Measurements from ENCODE around the gene SLC44A1. TPM values are rescaled to one million over a fixed set of nuclear protein-coding genes. Genes with fewer than 3 reads are reported as not detected.

The SLC44A1 gene
- total RNA-seq, 1 donor from 2014 or later, result 69.7 TPM

GRCh38 chr9:105306351-105307140 is 62.1 kb downstream of the SLC44A1 start:
- no peak overlapping the region for H3K27ac Mint-ChIP-seq (ENCODE audit: unreplicated experiment)
- peaks cover 2% of the 10 kb centered on the region for H3K27me3 Mint-ChIP-seq (ENCODE audit: unreplicated experiment)
- TF ChIP-seq CTCF (IDR thresholded peaks at IDR 0.05; ENCODE audit: unreplicated experiment), result no peak
- no peak for DNase-seq (ENCODE audit: low spot score)
- H3K4me3 Mint-ChIP-seq (ENCODE audit: unreplicated experiment), result no peak overlapping the region
- H3K36me3 Mint-ChIP-seq (ENCODE audit: low read depth, unreplicated experiment), result peaks cover 9% of the 10 kb centered on the region
- no peaks in the 10 kb centered on the region for H3K9me3 Mint-ChIP-seq (ENCODE audit: unreplicated experiment)
- H3K4me1 Mint-ChIP-seq (ENCODE audit: unreplicated experiment), result peaks cover 33% of the 10 kb centered on the region

- peaks cover 39% of the 10 kb centered on the region for H3K4me1 Mint-ChIP-seq (ENCODE audit: unreplicated experiment)
- no peak for DNase-seq (ENCODE audit: low spot score)
- peaks cover 2% of the 10 kb centered on the region for H3K27me3 Mint-ChIP-seq (ENCODE audit: unreplicated experiment)
- H3K27ac Mint-ChIP-seq (ENCODE audit: unreplicated experiment), result no peak overlapping the region
- TF ChIP-seq CTCF (IDR thresholded peaks at IDR 0.05; ENCODE audit: unreplicated experiment), result no peak
- no peak overlapping the region for H3K4me3 Mint-ChIP-seq (ENCODE audit: unreplicated experiment)
- H3K9me3 Mint-ChIP-seq (ENCODE audit: unreplicated experiment), result no peaks in the 10 kb centered on the region
- peaks cover 8% of the 10 kb centered on the region for H3K36me3 Mint-ChIP-seq (ENCODE audit: low read depth, unreplicated experiment)
Measured at GRCh38 chr9:105307591-105308130, 63.2 kb downstream of the SLC44A1 start.

- DNase-seq (ENCODE audit: low spot score), result no peak
- no peaks in the 10 kb centered on the region for H3K9me3 Mint-ChIP-seq (ENCODE audit: unreplicated experiment)
- H3K27ac Mint-ChIP-seq (ENCODE audit: unreplicated experiment), result peak overlapping the region; percentile 76
- H3K27me3 Mint-ChIP-seq (ENCODE audit: unreplicated experiment), result peaks cover 2% of the 10 kb centered on the region
- peaks cover 42% of the 10 kb centered on the region for H3K4me1 Mint-ChIP-seq (ENCODE audit: unreplicated experiment)
- H3K36me3 Mint-ChIP-seq (ENCODE audit: low read depth, unreplicated experiment), result no peaks in the 10 kb centered on the region
- no peak overlapping the region for H3K4me3 Mint-ChIP-seq (ENCODE audit: unreplicated experiment)
- no peak for TF ChIP-seq CTCF (IDR thresholded peaks at IDR 0.05; ENCODE audit: unreplicated experiment)
Measured at GRCh38 chr9:105308461-105309341, 64.2 kb downstream of the SLC44A1 start.

- DNase-seq (ENCODE audit: low spot score), result no peak
- H3K27ac Mint-ChIP-seq (ENCODE audit: unreplicated experiment), result no peak overlapping the region
- peaks cover 2% of the 10 kb centered on the region for H3K27me3 Mint-ChIP-seq (ENCODE audit: unreplicated experiment)
- no peak for TF ChIP-seq CTCF (IDR thresholded peaks at IDR 0.05; ENCODE audit: unreplicated experiment)
- peaks cover 6% of the 10 kb centered on the region for H3K36me3 Mint-ChIP-seq (ENCODE audit: low read depth, unreplicated experiment)
- H3K4me3 Mint-ChIP-seq (ENCODE audit: unreplicated experiment), result no peak overlapping the region
- peaks cover 44% of the 10 kb centered on the region for H3K4me1 Mint-ChIP-seq (ENCODE audit: unreplicated experiment)
- H3K9me3 Mint-ChIP-seq (ENCODE audit: unreplicated experiment), result no peaks in the 10 kb centered on the region
Measured at GRCh38 chr9:105309531-105309931, 65.1 kb downstream of the SLC44A1 start.

All from endothelial cell (in vitro differentiated cells).